Chondrocyte (in vitro differentiated cells): ENCODE data around the gene TIPRL. TPM values are rescaled to one million over a fixed set of nuclear protein-coding genes. Genes with fewer than 3 reads are reported as not detected.
A peak's percentile ranks its signal among the peaks of the same experiment; 100 is the strongest.

ENCODE experiments used
- DNase-seq: peaks from one replicate; pipeline ENCODE4 v3.0.0; 2021; ENCODE audit warnings: mixed read lengths, low spot score
- H3K27ac Mint-ChIP-seq: one replicate; pipeline ENCODE4 v1.8.0; 2021; ENCODE audit warnings: mild to moderate bottlenecking, moderate library complexity, mixed read lengths; ENCODE audit not compliant: unreplicated experiment
- H3K27me3 Mint-ChIP-seq: 2 replicates; pipeline ENCODE4 v1.8.0; 2021; ENCODE audit warnings: low read depth, mixed read lengths
- H3K36me3 Mint-ChIP-seq: 2 replicates; pipeline ENCODE4 v1.8.0; 2021; ENCODE audit warnings: low read depth, mixed read lengths
- H3K4me1 Mint-ChIP-seq: 2 replicates; pipeline ENCODE4 v1.8.0; 2021; ENCODE audit warnings: low read depth, mild to moderate bottlenecking, mixed read lengths
- H3K4me3 Mint-ChIP-seq: one replicate; pipeline ENCODE4 v1.8.0; 2021; ENCODE audit warnings: mild to moderate bottlenecking, moderate library complexity, mixed read lengths; ENCODE audit not compliant: unreplicated experiment
- H3K9me3 Mint-ChIP-seq: 2 replicates; pipeline ENCODE4 v1.8.0; 2021; ENCODE audit warnings: low read depth, mixed read lengths
- CTCF ChIP-seq: fragments of 200-600 bp; sonication (generic); IDR thresholded peaks from 2 replicates; pipeline ENCODE4 v1.5.0; 2021; ENCODE audit warnings: antibody characterized with exemption, mild to moderate bottlenecking, moderate library complexity
- total RNA-seq: library from RNA; stranded (reverse); gene quantifications from 3 replicates; pipeline ENCODE4 v1.2.1, GENCODE V29; 2021

Gene TIPRL
- total RNA-seq, 1 donor from 2014 or later, result 37.4 TPM

- Mint-ChIP-seq H3K4me1 (peaks cover 37% of the 10 kb centered on the region), H3K27me3 (no peaks in the 10 kb centered on the region), H3K27ac (peak overlapping the region; percentile 49), H3K36me3 (peaks cover 4% of the 10 kb centered on the region), H3K4me3 (peak overlapping the region; percentile 77), H3K9me3 (no peaks in the 10 kb centered on the region)
- no peak for TF ChIP-seq CTCF
- DNase-seq, result no peak
Measured at GRCh38 chr1:168135921-168136708, 42.6 kb upstream of the TIPRL start.

- Mint-ChIP-seq H3K27ac (peak within 1 kb of the TSS; percentile 92), H3K4me1 (peaks cover 37% of the 10 kb centered on the region), H3K4me3 (peak within 1 kb of the TSS; percentile 96), H3K9me3 (no peaks in the 10 kb centered on the region), H3K27me3 (no peaks in the 10 kb centered on the region), H3K36me3 (peaks cover 3% of the 10 kb centered on the region)
- DNase-seq, result peak; percentile 93
- no peak for TF ChIP-seq CTCF
Measured at GRCh38 chr1:168136709-168137514, 41.9 kb upstream of the TIPRL start, which contains the start of gene GPR161. GPR161 (minus strand) TSS chr1:168136930; CDS start chr1:168104850, 32,080 bp downstream.

- Mint-ChIP-seq H3K36me3 (peaks cover 3% of the 10 kb centered on the region), H3K27ac (peak overlapping the region; percentile 92), H3K27me3 (no peaks in the 10 kb centered on the region), H3K9me3 (no peaks in the 10 kb centered on the region), H3K4me1 (peaks cover 37% of the 10 kb centered on the region), H3K4me3 (peak overlapping the region; percentile 96)
- no peak for TF ChIP-seq CTCF
- DNase-seq, result no peak
Measured at GRCh38 chr1:168137515-168137821, 41.3 kb upstream of the TIPRL start.

GRCh38 chr1:168138134-168138533 lies 40.6 kb upstream of the TIPRL start:
- Mint-ChIP-seq H3K27me3 (no peaks in the 10 kb centered on the region), H3K4me1 (peaks cover 37% of the 10 kb centered on the region), H3K4me3 (no peak overlapping the region), H3K27ac (no peak overlapping the region), H3K36me3 (peaks cover 3% of the 10 kb centered on the region), H3K9me3 (no peaks in the 10 kb centered on the region)
- no peak for TF ChIP-seq CTCF
- no peak for DNase-seq

GRCh38 chr1:168139070-168139469 lies 39.7 kb upstream of the TIPRL start:
- Mint-ChIP-seq H3K4me1 (peaks cover 33% of the 10 kb centered on the region), H3K4me3 (no peak overlapping the region), H3K27ac (no peak overlapping the region), H3K36me3 (peaks cover 3% of the 10 kb centered on the region), H3K9me3 (no peaks in the 10 kb centered on the region), H3K27me3 (no peaks in the 10 kb centered on the region)
- no peak for DNase-seq
- TF ChIP-seq CTCF, result no peak
